Activated CD4-positive, alpha-beta T cell treated with anti-CD3 and anti-CD28 coated beads, Interleukin-2, Interleukin-4, amounts not matched to agents 100 ng/mL and 50 ng/mL, durations not matched to agents 16 hours and 8 hours (primary cell): ENCODE results near the gene PRR33.

ENCODE experiments used
- DNase-seq: peaks from one replicate; pipeline ENCODE4 v3.0.0-alpha.2; 2020; ENCODE audit warnings: low spot score

PRR33 gene

GRCh38 chr11:1862588-1863351 is 28.9 kb downstream of the PRR33 start:
- no peak for DNase-seq

- no peak for DNase-seq
Measured at GRCh38 chr11:1861435-1862411, 30.0 kb downstream of the PRR33 start.

GRCh38 chr11:1860108-1860507 is 31.6 kb downstream of the PRR33 start:
- no peak for DNase-seq

GRCh38 chr11:1859004-1859403 is 32.7 kb downstream of the PRR33 start:
- DNase-seq = no peak

GRCh38 chr11:1858576-1858975 is 33.1 kb downstream of the PRR33 start:
- no peak for DNase-seq

- DNase-seq = no peak
Measured at GRCh38 chr11:1858154-1858553, 33.5 kb downstream of the PRR33 start.

GRCh38 chr11:1857064-1857463 is 34.6 kb downstream of the PRR33 start:
- DNase-seq = no peak

GRCh38 chr11:1856306-1857005 is 35.2 kb downstream of the PRR33 start:
- DNase-seq = no peak

GRCh38 chr11:1855886-1856265 is 35.8 kb downstream of the PRR33 start:
- DNase-seq = no peak

GRCh38 chr11:1854949-1855885 is 36.5 kb downstream of the PRR33 start:
- DNase-seq = peak; percentile 74

GRCh38 chr11:1854132-1854948 is 37.4 kb downstream of the PRR33 start:
- DNase-seq = no peak

- no peak for DNase-seq
Measured at GRCh38 chr11:1853376-1854131, 38.1 kb downstream of the PRR33 start.

GRCh38 chr11:1852877-1853276 is 38.8 kb downstream of the PRR33 start, which contains the start of gene LSP1:
Gene LSP1 (plus strand): TSS chr11:1853084. CDS start chr11:1853145, 61 bp downstream.
- DNase-seq = peak; percentile 92

GRCh38 chr11:1852271-1852876 is 39.3 kb downstream of the PRR33 start:
- no peak for DNase-seq

- no peak for DNase-seq
Measured at GRCh38 chr11:1851468-1852180, 40.1 kb downstream of the PRR33 start.

GRCh38 chr11:1848640-1849430 is 42.9 kb downstream of the PRR33 start:
- no peak for DNase-seq

- DNase-seq = no peak
Measured at GRCh38 chr11:1847926-1848639, 43.6 kb downstream of the PRR33 start.
